SU-DHL-6 (cell line): Measurements from ENCODE around the gene TCF4.
A peak's percentile ranks its signal among the peaks of the same experiment; 100 is the strongest.

ENCODE experiments used
- H2AFZ ChIP-seq: fragments of 200-600 bp; sonication (generic); 2 replicates; pipeline ENCODE4 v1.6.1; 2014; ENCODE audit warnings: low read depth, mild to moderate bottlenecking, moderate library complexity, mixed read lengths, antibody characterized with exemption, low read length; ENCODE audit not compliant: severe bottlenecking
- H3F3A ChIP-seq: fragments of 200-600 bp; shearing (Covaris generic); 2 replicates; pipeline ENCODE4 v1.6.0; 2016; ENCODE audit warnings: antibody characterized with exemption, mild to moderate bottlenecking; ENCODE audit not compliant: insufficient read depth
- H3K27ac ChIP-seq: fragments of 200-600 bp; sonication (generic); 2 replicates; pipeline ENCODE4 v1.5.1; 2016; ENCODE audit warnings: low read depth, mild to moderate bottlenecking, low read length, moderate library complexity, mixed read lengths
- H3K27me3 ChIP-seq: fragments of 200-600 bp; sonication (generic), shearing (Covaris generic); 2 replicates; pipeline ENCODE4 v1.6.0; 2014; ENCODE audit warnings: mild to moderate bottlenecking, low read length
- H3K36me3 ChIP-seq: fragments of 200-600 bp; sonication (generic); 2 replicates; pipeline ENCODE4 v1.6.1; 2014; ENCODE audit warnings: mild to moderate bottlenecking, low read length, mixed read lengths
- H3K4me2 ChIP-seq: fragments of 300-600, 200-600 bp; shearing (Covaris generic), sonication (generic); 2 replicates; pipeline ENCODE4 v1.6.0; 2014; ENCODE audit warnings: low read length, low read depth, mild to moderate bottlenecking; ENCODE audit not compliant: poor library complexity, severe bottlenecking
- H3K4me3 ChIP-seq: fragments of 200-600 bp; sonication (generic); 2 replicates; pipeline ENCODE4 v1.5.1; 2014; ENCODE audit warnings: antibody characterized with exemption, low read length, mild to moderate bottlenecking, mixed read lengths; ENCODE audit not compliant: insufficient read depth, poor library complexity, severe bottlenecking
- H3K79me2 ChIP-seq: fragments of 200-600 bp; sonication (generic); 2 replicates; pipeline ENCODE4 v1.6.1; 2014; ENCODE audit warnings: mild to moderate bottlenecking, low read length, moderate library complexity; ENCODE audit not compliant: insufficient read depth
- H3K9ac ChIP-seq: fragments of 200-600 bp; sonication (generic); 2 replicates; pipeline ENCODE4 v1.7.0; 2014; ENCODE audit warnings: mild to moderate bottlenecking, low read length
- H3K9me2 ChIP-seq: fragments of 200-600 bp; sonication (generic); replicated peaks from 2 replicates; pipeline ENCODE4 v1.6.1; 2014; ENCODE audit warnings: low read length; ENCODE audit not compliant: insufficient read depth
- H3K9me3 ChIP-seq: fragments of 200-600 bp; sonication (generic); 2 replicates; pipeline ENCODE4 v1.6.1; 2014; ENCODE audit warnings: low read length, mixed read lengths; ENCODE audit not compliant: insufficient read depth
- H4K20me1 ChIP-seq: fragments of 200-600 bp; sonication (generic); 2 replicates; pipeline ENCODE4 v1.6.1; 2014; ENCODE audit warnings: low read depth, mild to moderate bottlenecking, antibody characterized with exemption, low read length, moderate library complexity, mixed read lengths
- CTCF ChIP-seq: fragments of 200-600 bp; sonication (generic); IDR thresholded peaks from one replicate; pipeline ENCODE4 v1.5.1; 2017; ENCODE audit warnings: antibody characterized with exemption, mild to moderate bottlenecking, low read length, moderate library complexity; ENCODE audit not compliant: insufficient read depth, poor library complexity, severe bottlenecking
- EZH2phosphoT487 ChIP-seq: fragments of 200-600 bp; sonication (generic), shearing (Covaris generic); conservative IDR thresholded peaks from 2 replicates; pipeline ENCODE4 v1.6.1; 2018; ENCODE audit warnings: mild to moderate bottlenecking, antibody characterized with exemption, low read length, moderate library complexity, mixed read lengths

Gene TCF4

GRCh38 chr18:55322178-55322735 lies 265.7 kb downstream of the TCF4 start:
- Histone ChIP-seq H3K4me3 (no peak overlapping the region), H3K27me3 (no peaks in the 10 kb centered on the region), H3K4me2 (peak overlapping the region; percentile 25), H3K79me2 (no peaks in the 10 kb centered on the region), H3K9ac (no peak overlapping the region), H3K27ac (no peak overlapping the region), H2AFZ (peak overlapping the region; percentile 22), H3K9me3 (no peaks in the 10 kb centered on the region), H3K9me2 (no peaks in the 10 kb centered on the region), H3K36me3 (no peaks in the 10 kb centered on the region), H4K20me1 (no peaks in the 10 kb centered on the region), H3F3A (no peaks in the 10 kb centered on the region)
- no peak for TF ChIP-seq CTCF
- no peak for TF ChIP-seq EZH2phosphoT487

GRCh38 chr18:55321265-55322177 lies 266.5 kb downstream of the TCF4 start:
- Histone ChIP-seq H3K9me3 (no peaks in the 10 kb centered on the region), H3K27me3 (no peaks in the 10 kb centered on the region), H3K9ac (no peak overlapping the region), H3K79me2 (no peaks in the 10 kb centered on the region), H2AFZ (peak overlapping the region; percentile 22), H4K20me1 (no peaks in the 10 kb centered on the region), H3K4me3 (no peak overlapping the region), H3K27ac (no peak overlapping the region), H3F3A (no peaks in the 10 kb centered on the region), H3K36me3 (no peaks in the 10 kb centered on the region), H3K4me2 (peak overlapping the region; percentile 25), H3K9me2 (no peaks in the 10 kb centered on the region)
- no peak for TF ChIP-seq CTCF
- no peak for TF ChIP-seq EZH2phosphoT487

- Histone ChIP-seq H3K27me3 (no peaks in the 10 kb centered on the region), H4K20me1 (no peaks in the 10 kb centered on the region), H3K79me2 (no peaks in the 10 kb centered on the region), H3K4me2 (no peak overlapping the region), H3K4me3 (no peak overlapping the region), H3K9me3 (no peaks in the 10 kb centered on the region), H3K9ac (no peak overlapping the region), H3K36me3 (no peaks in the 10 kb centered on the region), H3K27ac (no peak overlapping the region), H3K9me2 (no peaks in the 10 kb centered on the region), H2AFZ (no peak overlapping the region), H3F3A (no peaks in the 10 kb centered on the region)
- TF ChIP-seq CTCF = no peak
- TF ChIP-seq EZH2phosphoT487 = no peak
Observed at GRCh38 chr18:55320424-55321264, 267.3 kb downstream of the TCF4 start.
